ENCODE measurements around the gene BTN1A1.

GRCh38 chr6:26544473-26544872, 44.4 kb downstream of the BTN1A1 start:
- no peak for TF ChIP-seq POLR2A (IDR thresholded peaks at IDR 0.05; ENCODE audit: low read depth, low read length)
- no peak for TF ChIP-seq POLR2AphosphoS5 (IDR thresholded peaks at IDR 0.05; ENCODE audit: low read depth, low read length)
- TF ChIP-seq TAF1 (IDR thresholded peaks at IDR 0.05; ENCODE audit: low read depth, low read length), result no peak
